ENCODE data around the gene WNT8B.
A peak's percentile ranks its signal among the peaks of the same experiment; 100 is the strongest.

WNT8B gene

GRCh38 chr10:100507357-100507732, 44.5 kb downstream of the WNT8B start:
- H3K4me3 ChIP-seq (ENCODE audit: low read depth, low read length), result no peak overlapping the region
- H3K27me3 ChIP-seq (ENCODE audit: control insufficient read depth, insufficient read depth, low read length), result peaks cover 2% of the 10 kb centered on the region
- no peak overlapping the region for H3K9ac ChIP-seq (ENCODE audit: low read depth, low read length)
- no peaks in the 10 kb centered on the region for H3K36me3 ChIP-seq (ENCODE audit: control insufficient read depth, insufficient read depth, low read length)
- H3K9me3 ChIP-seq (ENCODE audit: control insufficient read depth, insufficient read depth, low read length), result no peaks in the 10 kb centered on the region
- no peaks in the 10 kb centered on the region for H3K4me1 ChIP-seq (ENCODE audit: control insufficient read depth, insufficient read depth, low read length)

- Histone ChIP-seq H3K4me1 (ENCODE audit: control insufficient read depth, insufficient read depth, low read length) (no peaks in the 10 kb centered on the region), H3K36me3 (ENCODE audit: control insufficient read depth, insufficient read depth, low read length) (no peaks in the 10 kb centered on the region), H3K9ac (ENCODE audit: low read depth, low read length) (no peak overlapping the region), H3K4me3 (ENCODE audit: low read depth, low read length) (no peak overlapping the region), H3K9me3 (ENCODE audit: control insufficient read depth, insufficient read depth, low read length) (no peaks in the 10 kb centered on the region), H3K27me3 (ENCODE audit: control insufficient read depth, insufficient read depth, low read length) (peaks cover 2% of the 10 kb centered on the region)
Measured at GRCh38 chr10:100508266-100508665, 45.5 kb downstream of the WNT8B start.

- no peak overlapping the region for H3K9ac ChIP-seq (ENCODE audit: low read depth, low read length)
Measured at GRCh38 chr10:100508691-100509150, 45.9 kb downstream of the WNT8B start.

GRCh38 chr10:100509241-100509840, 46.5 kb downstream of the WNT8B start:
- H3K36me3 ChIP-seq (ENCODE audit: control insufficient read depth, insufficient read depth, low read length), result no peaks in the 10 kb centered on the region
- H3K9me3 ChIP-seq (ENCODE audit: control insufficient read depth, insufficient read depth, low read length), result no peaks in the 10 kb centered on the region
- H3K27me3 ChIP-seq (ENCODE audit: control insufficient read depth, insufficient read depth, low read length), result peaks cover 2% of the 10 kb centered on the region
- H3K9ac ChIP-seq (ENCODE audit: low read depth, low read length), result no peak overlapping the region
- H3K4me3 ChIP-seq (ENCODE audit: low read depth, low read length), result no peak overlapping the region
- H3K4me1 ChIP-seq (ENCODE audit: control insufficient read depth, insufficient read depth, low read length), result no peaks in the 10 kb centered on the region

More at GRCh38 chr10:100508691-100509150, 45.9 kb downstream of the WNT8B start:
- no peak overlapping the region for H3K4me3 ChIP-seq (ENCODE audit: low read depth, low read length)
- H3K9me3 ChIP-seq (ENCODE audit: control insufficient read depth, insufficient read depth, low read length), result no peaks in the 10 kb centered on the region
- no peaks in the 10 kb centered on the region for H3K36me3 ChIP-seq (ENCODE audit: control insufficient read depth, insufficient read depth, low read length)
- H3K27me3 ChIP-seq (ENCODE audit: control insufficient read depth, insufficient read depth, low read length), result peaks cover 2% of the 10 kb centered on the region
- H3K4me1 ChIP-seq (ENCODE audit: control insufficient read depth, insufficient read depth, low read length), result no peaks in the 10 kb centered on the region

GRCh38 chr10:100510533-100511308, 47.9 kb downstream of the WNT8B start:
- Histone ChIP-seq H3K4me3 (ENCODE audit: low read depth, low read length) (no peak overlapping the region), H3K4me1 (ENCODE audit: control insufficient read depth, insufficient read depth, low read length) (no peaks in the 10 kb centered on the region)

GRCh38 chr10:100515612-100516011, 52.8 kb downstream of the WNT8B start:
- Histone ChIP-seq H3K4me3 (ENCODE audit: low read depth, low read length) (no peak overlapping the region), H3K9ac (ENCODE audit: low read depth, low read length) (no peak overlapping the region), H3K36me3 (ENCODE audit: control insufficient read depth, insufficient read depth, low read length) (no peaks in the 10 kb centered on the region), H3K4me1 (ENCODE audit: control insufficient read depth, insufficient read depth, low read length) (no peaks in the 10 kb centered on the region), H3K9me3 (ENCODE audit: control insufficient read depth, insufficient read depth, low read length) (no peaks in the 10 kb centered on the region), H3K27me3 (ENCODE audit: control insufficient read depth, insufficient read depth, low read length) (peaks cover 13% of the 10 kb centered on the region)

More at GRCh38 chr10:100510533-100511308, 47.9 kb downstream of the WNT8B start:
- H3K9ac ChIP-seq (ENCODE audit: low read depth, low read length), result no peak overlapping the region
- H3K36me3 ChIP-seq (ENCODE audit: control insufficient read depth, insufficient read depth, low read length), result no peaks in the 10 kb centered on the region
- no peaks in the 10 kb centered on the region for H3K9me3 ChIP-seq (ENCODE audit: control insufficient read depth, insufficient read depth, low read length)
- H3K27me3 ChIP-seq (ENCODE audit: control insufficient read depth, insufficient read depth, low read length), result peaks cover 2% of the 10 kb centered on the region

GRCh38 chr10:100516847-100517246, 54.0 kb downstream of the WNT8B start:
- H3K4me1 ChIP-seq (ENCODE audit: control insufficient read depth, insufficient read depth, low read length), result no peaks in the 10 kb centered on the region

GRCh38 chr10:100518761-100519241, 56.0 kb downstream of the WNT8B start:
- Histone ChIP-seq H3K27me3 (ENCODE audit: control insufficient read depth, insufficient read depth, low read length) (peaks cover 18% of the 10 kb centered on the region), H3K4me3 (ENCODE audit: low read depth, low read length) (peak overlapping the region; percentile 64), H3K9me3 (ENCODE audit: control insufficient read depth, insufficient read depth, low read length) (no peaks in the 10 kb centered on the region), H3K9ac (ENCODE audit: low read depth, low read length) (no peak overlapping the region), H3K36me3 (ENCODE audit: control insufficient read depth, insufficient read depth, low read length) (peaks cover 5% of the 10 kb centered on the region), H3K4me1 (ENCODE audit: control insufficient read depth, insufficient read depth, low read length) (no peaks in the 10 kb centered on the region)

More at GRCh38 chr10:100516847-100517246, 54.0 kb downstream of the WNT8B start:
- Histone ChIP-seq H3K36me3 (ENCODE audit: control insufficient read depth, insufficient read depth, low read length) (no peaks in the 10 kb centered on the region), H3K9me3 (ENCODE audit: control insufficient read depth, insufficient read depth, low read length) (no peaks in the 10 kb centered on the region), H3K4me3 (ENCODE audit: low read depth, low read length) (no peak overlapping the region), H3K27me3 (ENCODE audit: control insufficient read depth, insufficient read depth, low read length) (peaks cover 17% of the 10 kb centered on the region), H3K9ac (ENCODE audit: low read depth, low read length) (no peak overlapping the region)

- Histone ChIP-seq H3K36me3 (ENCODE audit: control insufficient read depth, insufficient read depth, low read length) (peaks cover 8% of the 10 kb centered on the region), H3K4me1 (ENCODE audit: control insufficient read depth, insufficient read depth, low read length) (no peaks in the 10 kb centered on the region), H3K9ac (ENCODE audit: low read depth, low read length) (peak within 1 kb of the TSS; percentile 62), H3K9me3 (ENCODE audit: control insufficient read depth, insufficient read depth, low read length) (no peaks in the 10 kb centered on the region), H3K27me3 (ENCODE audit: control insufficient read depth, insufficient read depth, low read length) (peaks cover 18% of the 10 kb centered on the region), H3K4me3 (ENCODE audit: low read depth, low read length) (peak within 1 kb of the TSS; percentile 64)
Measured at GRCh38 chr10:100519311-100520051, 56.7 kb downstream of the WNT8B start, which contains the start of gene SEC31B. Gene SEC31B, minus strand, starts transcription at chr10:100519861. Its CDS starts 2,909 bp downstream, at chr10:100516952.

GRCh38 chr10:100520811-100521210, 58.0 kb downstream of the WNT8B start:
- Histone ChIP-seq H3K36me3 (ENCODE audit: control insufficient read depth, insufficient read depth, low read length) (peaks cover 16% of the 10 kb centered on the region), H3K4me1 (ENCODE audit: control insufficient read depth, insufficient read depth, low read length) (no peaks in the 10 kb centered on the region), H3K9me3 (ENCODE audit: control insufficient read depth, insufficient read depth, low read length) (no peaks in the 10 kb centered on the region)

GRCh38 chr10:100522107-100522801, 59.4 kb downstream of the WNT8B start:
- peaks cover 26% of the 10 kb centered on the region for H3K36me3 ChIP-seq (ENCODE audit: control insufficient read depth, insufficient read depth, low read length)
- no peaks in the 10 kb centered on the region for H3K4me1 ChIP-seq (ENCODE audit: control insufficient read depth, insufficient read depth, low read length)
- H3K9ac ChIP-seq (ENCODE audit: low read depth, low read length), result no peak overlapping the region
- H3K9me3 ChIP-seq (ENCODE audit: control insufficient read depth, insufficient read depth, low read length), result no peaks in the 10 kb centered on the region
- H3K27me3 ChIP-seq (ENCODE audit: control insufficient read depth, insufficient read depth, low read length), result peaks cover 18% of the 10 kb centered on the region
- H3K4me3 ChIP-seq (ENCODE audit: low read depth, low read length), result no peak overlapping the region

More at GRCh38 chr10:100520811-100521210, 58.0 kb downstream of the WNT8B start:
- Histone ChIP-seq H3K27me3 (ENCODE audit: control insufficient read depth, insufficient read depth, low read length) (peaks cover 18% of the 10 kb centered on the region), H3K4me3 (ENCODE audit: low read depth, low read length) (no peak overlapping the region), H3K9ac (ENCODE audit: low read depth, low read length) (no peak overlapping the region)

Data from iPS-15b (cell line).